ENCODE measurements around the gene DENND2A. TPM values are rescaled to one million over a fixed set of nuclear protein-coding genes. Genes with fewer than 3 reads are reported as not detected.

The DENND2A gene
- total RNA-seq, 2 donors from 2014 or later, result 9.2 to 10.5 TPM

DNA sequence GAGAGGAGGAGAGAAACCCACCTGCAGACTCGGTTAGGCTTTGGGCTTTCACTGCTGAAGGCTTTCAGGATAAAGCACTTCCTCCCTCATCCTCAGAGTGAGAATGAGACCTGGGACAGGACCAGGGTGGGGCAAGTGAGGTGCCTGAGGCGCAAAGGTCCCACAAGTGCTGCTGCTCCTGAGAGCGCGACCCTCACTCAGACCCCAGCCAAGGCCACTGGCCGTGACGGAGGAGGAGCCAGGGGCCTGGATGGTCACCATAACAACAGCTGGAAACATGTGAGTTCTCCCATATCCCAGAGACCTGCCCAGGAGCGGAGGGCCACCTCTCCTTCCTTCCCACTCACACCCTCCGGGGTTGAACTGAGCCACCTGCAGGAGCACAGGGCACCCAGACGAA is 114.4 kb downstream of the DENND2A start:
- peaks cover 29% of the 10 kb centered on the region for H3K36me3 ChIP-seq

DNA sequence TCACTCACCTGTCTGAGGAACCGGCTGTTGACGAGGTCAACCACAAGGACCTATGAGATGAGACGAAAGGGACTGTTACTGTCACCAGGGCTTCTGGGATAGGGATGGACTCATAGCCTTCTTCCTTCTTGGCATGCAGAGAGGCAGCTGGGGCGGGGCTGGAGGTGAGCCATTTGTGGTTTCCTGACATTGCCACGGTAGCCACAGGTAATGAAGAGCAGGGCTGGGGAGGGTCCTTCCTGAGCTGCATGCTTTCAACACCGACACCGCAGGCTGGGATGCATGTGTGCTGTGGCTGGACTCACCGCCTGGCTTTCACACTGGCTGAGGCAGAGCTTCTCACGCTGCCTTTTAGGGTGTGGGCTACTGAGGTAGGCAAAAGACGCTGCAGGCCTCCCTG is 114.9 kb downstream of the DENND2A start:
- TF ChIP-seq, protein P1, sequence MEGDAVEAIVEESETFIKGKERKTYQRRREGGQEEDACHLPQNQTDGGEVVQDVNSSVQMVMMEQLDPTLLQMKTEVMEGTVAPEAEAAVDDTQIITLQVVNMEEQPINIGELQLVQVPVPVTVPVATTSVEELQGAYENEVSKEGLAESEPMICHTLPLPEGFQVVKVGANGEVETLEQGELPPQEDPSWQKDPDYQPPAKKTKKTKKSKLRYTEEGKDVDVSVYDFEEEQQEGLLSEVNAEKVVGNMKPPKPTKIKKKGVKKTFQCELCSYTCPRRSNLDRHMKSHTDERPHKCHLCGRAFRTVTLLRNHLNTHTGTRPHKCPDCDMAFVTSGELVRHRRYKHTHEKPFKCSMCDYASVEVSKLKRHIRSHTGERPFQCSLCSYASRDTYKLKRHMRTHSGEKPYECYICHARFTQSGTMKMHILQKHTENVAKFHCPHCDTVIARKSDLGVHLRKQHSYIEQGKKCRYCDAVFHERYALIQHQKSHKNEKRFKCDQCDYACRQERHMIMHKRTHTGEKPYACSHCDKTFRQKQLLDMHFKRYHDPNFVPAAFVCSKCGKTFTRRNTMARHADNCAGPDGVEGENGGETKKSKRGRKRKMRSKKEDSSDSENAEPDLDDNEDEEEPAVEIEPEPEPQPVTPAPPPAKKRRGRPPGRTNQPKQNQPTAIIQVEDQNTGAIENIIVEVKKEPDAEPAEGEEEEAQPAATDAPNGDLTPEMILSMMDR (IDR thresholded peaks at IDR 0.05), result no peak
- H3K4me1 ChIP-seq, result no peaks in the 10 kb centered on the region
- H3K4me3 ChIP-seq, result no peak overlapping the region
- peaks cover 34% of the 10 kb centered on the region for H3K36me3 ChIP-seq
- no peak overlapping the region for H3K27ac ChIP-seq
- no peaks in the 10 kb centered on the region for H3K9me3 ChIP-seq
- DNase-seq (ENCODE audit: low spot score), result no peak
- H3K27me3 ChIP-seq, result no peaks in the 10 kb centered on the region

More for the DNA sequence above, 114.4 kb downstream of the DENND2A start:
- no peaks in the 10 kb centered on the region for H3K9me3 ChIP-seq
- no peak for DNase-seq (ENCODE audit: low spot score)
- no peaks in the 10 kb centered on the region for H3K4me1 ChIP-seq
- H3K27ac ChIP-seq, result no peak overlapping the region
- TF ChIP-seq, protein P1 (IDR thresholded peaks at IDR 0.05), result no peak
- H3K4me3 ChIP-seq, result no peak overlapping the region
- no peaks in the 10 kb centered on the region for H3K27me3 ChIP-seq

DNA sequence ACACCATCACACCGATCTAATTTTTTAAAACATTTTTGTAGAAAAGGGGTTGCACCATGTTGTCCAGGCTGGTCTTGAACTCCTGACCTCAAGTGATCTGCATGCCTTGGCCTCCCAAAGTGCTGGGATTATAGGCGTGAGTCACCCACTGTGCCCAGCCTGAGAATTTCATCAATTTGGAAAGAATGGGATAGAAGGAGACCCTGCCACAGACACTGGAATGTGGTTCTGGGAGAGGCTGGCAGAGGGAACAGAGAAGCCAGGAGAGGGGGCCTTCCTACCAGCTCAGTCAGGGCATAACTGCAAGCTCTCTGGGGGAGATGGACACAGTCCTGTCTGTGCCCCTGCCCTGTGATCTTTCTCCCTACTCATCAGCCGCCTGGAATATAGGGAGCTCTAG is 119.2 kb downstream of the DENND2A start:
- H3K27ac ChIP-seq, result no peak overlapping the region
- H3K9me3 ChIP-seq, result no peaks in the 10 kb centered on the region
- TF ChIP-seq, protein P1 (IDR thresholded peaks at IDR 0.05), result no peak
- H3K4me3 ChIP-seq, result no peak overlapping the region
- peaks cover 34% of the 10 kb centered on the region for H3K36me3 ChIP-seq
- H3K4me1 ChIP-seq, result peaks cover 0 to 17% of the 10 kb centered on the region in 2 donors
- no peak for DNase-seq (ENCODE audit: low spot score)
- H3K27me3 ChIP-seq, result no peaks in the 10 kb centered on the region

DNA sequence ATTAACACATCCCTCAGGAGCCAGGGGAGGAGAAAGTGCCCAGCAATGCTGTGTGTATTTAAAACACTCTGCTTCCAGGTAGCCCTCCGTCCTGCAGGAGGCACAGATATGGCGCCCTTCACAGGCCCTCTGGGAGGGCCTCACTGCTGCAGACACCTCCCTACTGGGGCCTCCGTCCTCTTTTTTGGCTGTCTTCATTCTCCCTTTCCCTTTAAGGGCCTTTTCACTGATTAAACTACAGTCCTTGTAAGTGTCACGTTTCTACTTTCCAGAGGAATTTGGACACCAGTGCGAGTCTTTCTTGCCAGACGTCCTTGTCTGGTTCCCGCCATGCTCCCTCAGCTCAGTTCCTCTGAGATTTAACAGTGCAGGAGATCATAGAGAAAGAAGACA is 121.6 kb downstream of the DENND2A start:
- H3K4me3 ChIP-seq, result no peak overlapping the region

DNA sequence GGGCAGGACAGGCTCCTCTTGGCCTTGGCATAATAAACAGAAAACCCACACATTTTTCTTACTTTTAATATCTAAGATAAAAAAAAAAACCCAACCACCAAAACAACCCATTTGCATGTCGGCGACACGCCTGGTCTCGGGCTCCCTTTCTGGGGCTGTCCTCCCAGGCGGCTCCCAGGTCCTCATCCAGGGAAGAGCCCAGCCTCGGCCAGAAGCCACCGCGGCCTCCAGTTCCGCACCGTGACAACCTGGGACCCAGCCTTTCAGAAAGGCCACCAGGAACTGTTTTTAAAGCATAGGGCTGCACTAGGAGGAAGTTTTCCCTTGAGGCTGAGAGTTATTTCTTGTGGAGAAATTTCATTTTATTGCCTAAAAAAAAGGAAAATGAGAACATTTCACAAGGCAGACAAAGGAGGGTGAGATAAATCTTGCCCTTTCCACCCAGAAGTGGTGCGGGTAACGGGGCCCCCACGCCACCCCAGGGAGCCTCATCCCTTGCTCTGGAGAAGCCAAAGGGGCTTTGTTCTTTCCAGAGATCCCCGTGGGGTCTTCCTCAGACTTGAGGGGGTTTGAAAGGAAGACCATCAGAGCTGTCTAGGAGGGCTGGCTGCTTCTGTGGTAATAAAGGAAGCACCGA is 122.1 kb downstream of the DENND2A start:
- TF ChIP-seq, protein P1 (IDR thresholded peaks at IDR 0.05), result no peak
- Histone ChIP-seq H3K9me3 (no peaks in the 10 kb centered on the region), H3K4me3 (no peak overlapping the region), H3K4me1 (peaks cover 0 to 17% of the 10 kb centered on the region in 2 donors), H3K27me3 (no peaks in the 10 kb centered on the region), H3K36me3 (peaks cover 26% of the 10 kb centered on the region), H3K27ac (peak overlapping the region; percentile 16 to 69)
- DNase-seq (ENCODE audit: low spot score), result no peak

More for the DNA sequence above, 121.6 kb downstream of the DENND2A start:
- Histone ChIP-seq H3K9me3 (no peaks in the 10 kb centered on the region), H3K36me3 (peaks cover 28% of the 10 kb centered on the region), H3K4me1 (peaks cover 0 to 17% of the 10 kb centered on the region in 2 donors), H3K27ac (peak overlapping the region; percentile 16 to 69), H3K27me3 (no peaks in the 10 kb centered on the region)
- TF ChIP-seq, protein P1 (IDR thresholded peaks at IDR 0.05), result no peak
- DNase-seq (ENCODE audit: low spot score), result no peak

Measured in right atrium auricular region (tissue), 2 donors.